Measurements from ENCODE around the gene GPATCH2L.

- no peak for TF ChIP-seq POLR2A (IDR thresholded peaks at IDR 0.05)
- TF ChIP-seq CTCF (IDR thresholded peaks at IDR 0.05): no peak
Observed at GRCh38 chr14:76235628-76236027, 83.9 kb downstream of the GPATCH2L start.

All from thyroid gland (tissue), 4 donors.